Measurements from ENCODE around the gene OR1F1. TPM values are rescaled to one million over a fixed set of nuclear protein-coding genes. Genes with fewer than 3 reads are reported as not detected.
"Not testable (repeated sequence)": the region's sequence is repeated elsewhere in the genome, so short reads cannot be mapped to it uniquely, and the experiment has no call there.

OR1F1 gene
- total RNA-seq, 4 donors from 2014 or later: not detected

DNA sequence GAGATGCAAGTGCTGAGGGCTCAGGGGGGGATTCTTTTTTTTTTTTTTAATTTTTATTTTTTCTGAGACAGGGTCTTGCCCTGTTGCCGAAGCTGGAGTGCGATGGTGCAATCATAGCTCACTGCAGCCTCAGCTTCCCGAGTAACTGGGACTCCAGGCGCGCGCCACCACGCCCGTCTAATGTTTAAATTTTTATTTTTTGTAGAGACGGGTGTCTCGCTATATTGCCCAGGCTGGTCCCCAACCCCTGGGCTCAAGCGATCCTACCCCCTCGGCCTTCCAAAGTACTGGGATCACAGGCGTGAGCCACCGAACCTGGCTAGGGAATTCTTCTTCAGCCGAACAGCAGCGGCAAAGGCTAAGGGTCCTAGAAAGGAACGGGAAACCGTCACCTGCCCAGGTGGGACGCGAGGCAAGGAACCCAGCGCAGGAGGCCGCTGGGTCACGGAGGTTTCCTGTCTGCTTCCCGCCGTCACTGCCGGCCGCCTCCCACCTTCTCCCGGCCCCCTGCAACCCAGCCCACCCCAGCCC is 13.3 kb upstream of the OR1F1 start:
- no peak for TF ChIP-seq POLR2A (IDR thresholded peaks at IDR 0.05)
- TF ChIP-seq, protein P1, sequence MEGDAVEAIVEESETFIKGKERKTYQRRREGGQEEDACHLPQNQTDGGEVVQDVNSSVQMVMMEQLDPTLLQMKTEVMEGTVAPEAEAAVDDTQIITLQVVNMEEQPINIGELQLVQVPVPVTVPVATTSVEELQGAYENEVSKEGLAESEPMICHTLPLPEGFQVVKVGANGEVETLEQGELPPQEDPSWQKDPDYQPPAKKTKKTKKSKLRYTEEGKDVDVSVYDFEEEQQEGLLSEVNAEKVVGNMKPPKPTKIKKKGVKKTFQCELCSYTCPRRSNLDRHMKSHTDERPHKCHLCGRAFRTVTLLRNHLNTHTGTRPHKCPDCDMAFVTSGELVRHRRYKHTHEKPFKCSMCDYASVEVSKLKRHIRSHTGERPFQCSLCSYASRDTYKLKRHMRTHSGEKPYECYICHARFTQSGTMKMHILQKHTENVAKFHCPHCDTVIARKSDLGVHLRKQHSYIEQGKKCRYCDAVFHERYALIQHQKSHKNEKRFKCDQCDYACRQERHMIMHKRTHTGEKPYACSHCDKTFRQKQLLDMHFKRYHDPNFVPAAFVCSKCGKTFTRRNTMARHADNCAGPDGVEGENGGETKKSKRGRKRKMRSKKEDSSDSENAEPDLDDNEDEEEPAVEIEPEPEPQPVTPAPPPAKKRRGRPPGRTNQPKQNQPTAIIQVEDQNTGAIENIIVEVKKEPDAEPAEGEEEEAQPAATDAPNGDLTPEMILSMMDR (IDR thresholded peaks at IDR 0.05 in 4 of 5, conservative IDR thresholded peaks at IDR 0.05 in 1 of 5): no peak
- no peak overlapping the region for H3K4me3 ChIP-seq
- intact Hi-C loops (cut with DNase I; ENCODE audit: low total_unique reads): no loop called here
- no peaks in the 10 kb centered on the region for H3K9me3 ChIP-seq
- H3K36me3 ChIP-seq: no peaks in the 10 kb centered on the region
- peaks cover 80 to 100% (median 89%) of the 10 kb centered on the region in 3 donors for H3K27me3 ChIP-seq
- no peak overlapping the region for H3K27ac ChIP-seq
- ATAC-seq (no peak), DNase-seq (no peak)
- in situ Hi-C loops (cut with MboI; ENCODE audit: low sequenced_read_pairs in 4 of 4): no loop called here
- peaks cover 5 to 12% of the 10 kb centered on the region in 2 donors for H3K4me1 ChIP-seq

- H3K4me3 ChIP-seq: no peak overlapping the region
- H3K9me3 ChIP-seq: no peaks in the 10 kb centered on the region
- H3K27ac ChIP-seq: no peak overlapping the region
- H3K36me3 ChIP-seq: no peaks in the 10 kb centered on the region
- intact Hi-C loops (cut with DNase I; ENCODE audit: low total_unique reads) (no loop called here), in situ Hi-C loops (cut with MboI; ENCODE audit: low sequenced_read_pairs in 4 of 4) (no loop called here)
- ATAC-seq (no peak), DNase-seq (no peak)
- H3K4me1 ChIP-seq: peaks cover 2 to 9% of the 10 kb centered on the region in 2 donors
- H3K27me3 ChIP-seq: peaks cover 80 to 100% (median 89%) of the 10 kb centered on the region in 3 donors
- no peak for TF ChIP-seq POLR2A (IDR thresholded peaks at IDR 0.05)
Measured at GRCh38 chr16:3175157-3176093, 12.6 kb upstream of the OR1F1 start.

- TF ChIP-seq, protein P1 (IDR thresholded peaks at IDR 0.05 in 4 of 5, conservative IDR thresholded peaks at IDR 0.05 in 1 of 5): no peak
- TF ChIP-seq POLR2A (IDR thresholded peaks at IDR 0.05): no peak
- H3K9me3 ChIP-seq: no peaks in the 10 kb centered on the region
- DNase-seq (no peak), ATAC-seq (no peak)
- peaks cover 80 to 100% (median 89%) of the 10 kb centered on the region in 3 donors for H3K27me3 ChIP-seq
- intact Hi-C loops (cut with DNase I; ENCODE audit: low total_unique reads): loop anchor here (10.0 kb wide), 1 partner anchor 325 kb away; the partner anchor contains the start of gene CLUAP1
- no peak overlapping the region for H3K27ac ChIP-seq
- no peak overlapping the region for H3K4me3 ChIP-seq
- in situ Hi-C loops (cut with MboI; ENCODE audit: low sequenced_read_pairs in 4 of 4): no loop called here
- H3K4me1 ChIP-seq: peaks cover 0 to 3% of the 10 kb centered on the region in 2 donors
- no peaks in the 10 kb centered on the region for H3K36me3 ChIP-seq
Measured at GRCh38 chr16:3179651-3180050, 8.4 kb upstream of the OR1F1 start.

GRCh38 chr16:3180445-3180878 is 7.5 kb upstream of the OR1F1 start:
- Histone ChIP-seq H3K27ac (no peak overlapping the region), H3K27me3 (peaks cover 79 to 99% (median 90%) of the 10 kb centered on the region in 3 donors), H3K4me3 (no peak overlapping the region), H3K4me1 (peaks cover 0 to 3% of the 10 kb centered on the region in 2 donors), H3K36me3 (no peaks in the 10 kb centered on the region), H3K9me3 (no peaks in the 10 kb centered on the region)
- no peak for ATAC-seq
- intact Hi-C loops (cut with DNase I; ENCODE audit: low total_unique reads): loop anchor here (10.0 kb wide), 1 partner anchor 324 kb away; the partner anchor contains the start of gene CLUAP1
- DNase-seq: no peak
- in situ Hi-C loops (cut with MboI; ENCODE audit: low sequenced_read_pairs in 4 of 4): no loop called here
- no peak for TF ChIP-seq POLR2A (IDR thresholded peaks at IDR 0.05)
- TF ChIP-seq, protein P1 (IDR thresholded peaks at IDR 0.05 in 4 of 5, conservative IDR thresholded peaks at IDR 0.05 in 1 of 5): no peak

DNA sequence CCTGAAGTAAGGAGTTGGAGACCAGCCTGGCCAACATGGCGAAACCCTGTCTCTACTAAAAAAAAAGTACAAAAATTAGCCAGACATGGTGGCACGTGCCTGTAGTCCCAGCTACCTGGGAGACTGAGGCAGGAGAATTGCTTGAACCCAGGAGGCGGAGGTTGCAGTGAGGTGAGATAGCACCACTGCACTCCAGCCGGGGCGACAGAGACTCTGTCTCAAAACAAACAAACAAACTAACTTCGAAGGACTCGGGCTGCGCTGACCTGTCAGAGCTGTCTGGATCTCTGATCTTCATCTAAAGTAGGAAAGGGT is 5.8 kb upstream of the OR1F1 start:
- intact Hi-C loops (cut with DNase I; ENCODE audit: low total_unique reads): loop anchor here (10.0 kb wide), 1 partner anchor 323 kb away; the partner anchor contains the start of gene CLUAP1
- in situ Hi-C loops (cut with MboI; ENCODE audit: low sequenced_read_pairs in 4 of 4): not testable (repeated sequence)
- peaks cover 79 to 99% (median 89%) of the 10 kb centered on the region in 3 donors for H3K27me3 ChIP-seq

More for the DNA sequence above, 5.8 kb upstream of the OR1F1 start:
- DNase-seq, H3K27ac ChIP-seq, ATAC-seq, H3K4me3 ChIP-seq, H3K4me1 ChIP-seq, H3K36me3 ChIP-seq, H3K9me3 ChIP-seq: not testable (repeated sequence)
